Brain microvascular endothelial cell (primary cell): ENCODE data around the gene SEMA6D.

Source experiments
- DNase-seq: peaks from one replicate; pipeline ENCODE4 v3.0.0-alpha.2; 2020
- H3K27ac ChIP-seq: fragments of 250-450 bp; sonication (Bioruptor Pico); 2 replicates; pipeline ENCODE4 v1.5.1; 2020; ENCODE audit warnings: mild to moderate bottlenecking, moderate library complexity
- H3K27me3 ChIP-seq: fragments of 250-450 bp; sonication (Bioruptor Pico); replicated peaks from 2 replicates; pipeline ENCODE4 v1.5.1; 2020; ENCODE audit warnings: mild to moderate bottlenecking
- H3K36me3 ChIP-seq: fragments of 250-450 bp; sonication (Bioruptor Pico); replicated peaks from 2 replicates; pipeline ENCODE4 v1.5.1; 2020; ENCODE audit warnings: mild to moderate bottlenecking
- H3K4me3 ChIP-seq: 2 replicates; pipeline ENCODE4 v1.5.1; 2011; ENCODE audit warnings: low read depth, mild to moderate bottlenecking, control low read depth, low read length, moderate library complexity
- in situ Hi-C: cut with HindIII; loops from 2 replicates; pipeline ENCODE4 v1.10.0; 2017; ENCODE audit warnings: low sequenced_read_pairs, low pct_ligation_motif_present
- TF ChIP-seq, protein P1 (sequence below): IDR thresholded peaks from 2 replicates; pipeline ENCODE4 v1.5.1; 2011; ENCODE audit warnings: low read depth, mild to moderate bottlenecking, moderate library complexity, low read length, control low read depth, inconsistent platforms; ENCODE audit errors: missing control alignments

SEMA6D gene

DNA sequence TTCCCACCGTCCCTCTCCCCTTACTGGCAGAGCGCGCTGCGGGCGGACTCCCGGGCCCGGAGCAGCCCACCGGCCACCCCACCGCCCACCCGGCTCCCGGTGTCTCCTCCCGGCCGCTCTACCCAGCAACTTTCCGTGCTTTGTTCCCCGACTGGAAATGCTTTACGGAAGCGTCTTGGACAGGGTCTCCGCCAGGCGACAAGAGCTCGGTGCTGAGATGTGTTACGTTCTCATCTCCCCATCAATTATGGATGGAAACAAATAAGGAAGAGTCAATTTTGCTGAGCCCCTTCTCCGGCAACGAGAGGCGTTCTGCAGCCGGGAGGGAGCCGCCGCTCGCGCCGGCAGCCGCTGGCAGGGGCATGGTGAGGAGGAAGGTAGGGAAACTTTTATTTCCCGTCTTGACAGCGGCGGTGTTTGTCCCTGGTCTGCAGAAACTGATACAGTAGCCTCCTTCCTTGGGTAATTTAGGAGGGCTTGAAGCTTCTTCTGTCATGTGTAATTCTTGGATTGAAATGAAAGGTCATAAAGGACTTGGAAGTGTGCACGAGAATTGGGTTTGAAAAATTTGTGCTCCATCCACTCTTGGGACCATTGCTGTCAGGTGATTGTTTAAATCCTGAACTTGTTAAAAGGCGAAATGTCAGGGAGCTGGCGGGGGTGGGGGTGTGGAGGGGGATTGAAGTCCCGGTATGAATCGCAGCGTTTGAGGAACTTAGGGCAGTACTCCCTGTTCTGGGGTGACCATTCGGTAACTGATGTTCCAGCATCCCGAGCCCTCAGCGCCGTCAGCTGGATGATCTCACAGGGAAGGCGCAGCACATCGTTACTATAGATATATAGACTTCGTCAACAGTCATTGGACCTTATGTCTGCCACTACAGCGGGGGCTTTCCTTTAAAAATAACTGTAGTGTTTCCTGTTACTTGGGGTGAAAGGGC lies 1.5 kb downstream of the SEMA6D start:
- Histone ChIP-seq H3K27me3 (no peaks in the 10 kb centered on the region), H3K4me3 (peak overlapping the region; percentile 69), H3K27ac (no peak overlapping the region), H3K36me3 (no peaks in the 10 kb centered on the region)
- in situ Hi-C loops, result no loop called here
- TF ChIP-seq, protein P1, sequence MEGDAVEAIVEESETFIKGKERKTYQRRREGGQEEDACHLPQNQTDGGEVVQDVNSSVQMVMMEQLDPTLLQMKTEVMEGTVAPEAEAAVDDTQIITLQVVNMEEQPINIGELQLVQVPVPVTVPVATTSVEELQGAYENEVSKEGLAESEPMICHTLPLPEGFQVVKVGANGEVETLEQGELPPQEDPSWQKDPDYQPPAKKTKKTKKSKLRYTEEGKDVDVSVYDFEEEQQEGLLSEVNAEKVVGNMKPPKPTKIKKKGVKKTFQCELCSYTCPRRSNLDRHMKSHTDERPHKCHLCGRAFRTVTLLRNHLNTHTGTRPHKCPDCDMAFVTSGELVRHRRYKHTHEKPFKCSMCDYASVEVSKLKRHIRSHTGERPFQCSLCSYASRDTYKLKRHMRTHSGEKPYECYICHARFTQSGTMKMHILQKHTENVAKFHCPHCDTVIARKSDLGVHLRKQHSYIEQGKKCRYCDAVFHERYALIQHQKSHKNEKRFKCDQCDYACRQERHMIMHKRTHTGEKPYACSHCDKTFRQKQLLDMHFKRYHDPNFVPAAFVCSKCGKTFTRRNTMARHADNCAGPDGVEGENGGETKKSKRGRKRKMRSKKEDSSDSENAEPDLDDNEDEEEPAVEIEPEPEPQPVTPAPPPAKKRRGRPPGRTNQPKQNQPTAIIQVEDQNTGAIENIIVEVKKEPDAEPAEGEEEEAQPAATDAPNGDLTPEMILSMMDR, result no peak
- peak; percentile 34 for DNase-seq

DNA sequence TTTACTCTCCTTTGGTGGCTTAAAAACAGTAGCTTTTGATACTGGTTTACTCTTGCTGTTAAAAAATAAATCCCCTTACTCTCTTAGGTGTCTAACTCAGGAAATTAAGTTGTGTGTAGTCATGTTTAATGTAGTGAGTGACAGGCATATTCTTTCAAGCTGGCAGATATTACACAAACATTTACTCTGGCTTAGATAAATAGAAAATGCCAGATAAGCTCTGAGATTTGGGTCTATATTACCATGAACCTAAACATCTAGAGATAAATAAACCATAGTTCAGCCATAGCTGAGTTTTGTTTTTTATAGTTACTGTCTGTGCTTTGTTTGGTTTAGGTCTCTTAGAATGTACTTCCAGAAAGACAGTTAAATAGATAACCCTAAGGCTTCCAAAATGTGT lies 2.4 kb downstream of the SEMA6D start:
- TF ChIP-seq, protein P1, result no peak
- Histone ChIP-seq H3K4me3 (no peak overlapping the region), H3K27me3 (no peaks in the 10 kb centered on the region), H3K36me3 (no peaks in the 10 kb centered on the region), H3K27ac (no peak overlapping the region)
- DNase-seq, result no peak
- in situ Hi-C loops, result no loop called here

GRCh38 chr15:47720555-47720954 lies 3.2 kb downstream of the SEMA6D start:
- in situ Hi-C loops, result no loop called here
- TF ChIP-seq, protein P1, result no peak
- no peak for DNase-seq
- Histone ChIP-seq H3K4me3 (no peak overlapping the region), H3K27ac (no peak overlapping the region), H3K36me3 (no peaks in the 10 kb centered on the region), H3K27me3 (no peaks in the 10 kb centered on the region)

- Histone ChIP-seq H3K36me3 (no peaks in the 10 kb centered on the region), H3K4me3 (no peak overlapping the region), H3K27ac (no peak overlapping the region), H3K27me3 (no peaks in the 10 kb centered on the region)
- TF ChIP-seq, protein P1, result no peak
- in situ Hi-C loops, result no loop called here
- no peak for DNase-seq
Measured at GRCh38 chr15:47721676-47722075, 4.4 kb downstream of the SEMA6D start.

DNA sequence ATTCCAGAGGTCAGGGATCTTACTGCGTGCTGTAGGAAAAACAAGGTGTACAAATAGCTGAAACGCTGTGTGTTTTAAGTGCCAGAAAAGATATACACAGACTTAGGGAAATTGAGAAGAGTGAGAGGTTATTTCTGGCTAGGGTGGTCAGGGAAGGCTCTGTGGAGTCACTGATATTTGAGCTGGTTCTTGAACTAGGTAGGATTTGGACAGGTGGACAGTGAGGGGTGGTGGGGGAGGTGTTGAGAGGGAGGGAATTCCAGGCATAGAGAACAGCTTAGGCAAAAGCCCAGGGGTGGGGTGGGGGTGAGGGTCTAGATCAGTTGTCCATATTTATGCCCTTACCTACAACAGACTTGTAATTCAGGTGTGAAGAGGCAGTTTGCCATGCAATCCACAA lies 7.0 kb downstream of the SEMA6D start:
- no peak for DNase-seq
- H3K27me3 ChIP-seq, result no peaks in the 10 kb centered on the region
- in situ Hi-C loops, result no loop called here
- no peaks in the 10 kb centered on the region for H3K36me3 ChIP-seq
- TF ChIP-seq, protein P1, result no peak
- H3K27ac ChIP-seq, result no peak overlapping the region
- H3K4me3 ChIP-seq, result no peak overlapping the region

DNA sequence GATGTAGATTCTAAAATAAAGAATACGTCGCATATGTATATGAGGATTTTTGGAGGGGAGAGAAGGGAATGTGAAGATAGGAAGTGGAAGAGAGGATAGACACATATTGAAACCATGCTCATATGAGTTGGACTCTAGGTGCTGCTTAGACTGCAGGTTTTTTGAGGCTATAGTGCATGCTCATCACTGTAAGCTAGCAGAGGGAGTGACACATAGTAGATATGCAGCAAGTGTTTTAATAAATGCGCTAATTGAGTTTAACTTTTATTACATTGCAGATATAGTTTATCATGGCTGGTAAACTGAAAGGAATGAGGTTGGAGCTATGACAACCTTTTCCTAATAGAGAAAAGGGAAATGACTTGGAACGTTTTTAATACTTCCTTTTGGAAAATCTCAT lies 7.7 kb downstream of the SEMA6D start:
- no peak overlapping the region for H3K27ac ChIP-seq
- H3K36me3 ChIP-seq, result no peaks in the 10 kb centered on the region
- no peaks in the 10 kb centered on the region for H3K27me3 ChIP-seq
- in situ Hi-C loops, result no loop called here
- no peak for DNase-seq
- H3K4me3 ChIP-seq, result no peak overlapping the region
- TF ChIP-seq, protein P1, result no peak
